HL-60 (cell line): ENCODE measurements around the gene ASB3.

Experiments
- DNase-seq, 2 experiments: peaks; one replicate each; pipeline ENCODE4 v3.0.0-alpha.2; 2010 to 2020; ENCODE audit warnings: low read depth in 1 of 2, low spot score in 1 of 2
- H3K27ac ChIP-seq: fragments of 250-450 bp; sonication (Bioruptor Pico); replicated peaks from 2 replicates; pipeline ENCODE4 v1.5.1; 2020; ENCODE audit warnings: mild to moderate bottlenecking, moderate library complexity
- H3K27me3 ChIP-seq: fragments of 250-450 bp; sonication (Bioruptor Pico); 2 replicates; pipeline ENCODE4 v1.5.1; 2021; ENCODE audit warnings: mild to moderate bottlenecking, moderate library complexity; ENCODE audit not compliant: insufficient read depth, poor library complexity, severe bottlenecking
- H3K4me3 ChIP-seq: replicated peaks from 2 replicates; pipeline ENCODE4 v1.5.1; 2011; ENCODE audit warnings: mild to moderate bottlenecking, control low read depth, low read length; ENCODE audit not compliant: insufficient read depth
- CTCF ChIP-seq: IDR thresholded peaks from one replicate; pipeline ENCODE4 v1.5.1; 2011; ENCODE audit warnings: low read length, control low read depth, inconsistent platforms; ENCODE audit not compliant: insufficient read depth
- GABPA ChIP-seq: IDR thresholded peaks from 2 replicates; pipeline ENCODE4 v1.6.1; 2012; ENCODE audit warnings: low read depth
- POLR2AphosphoS5 ChIP-seq: IDR thresholded peaks from 2 replicates; pipeline ENCODE4 v1.6.1; 2012; ENCODE audit warnings: low read depth
- REST ChIP-seq: IDR thresholded peaks from 2 replicates; pipeline ENCODE4 v1.6.1; 2012; ENCODE audit warnings: low read depth; ENCODE audit not compliant: insufficient replicate concordance
- SPI1 ChIP-seq: IDR thresholded peaks from 2 replicates; pipeline ENCODE4 v1.6.1; 2012; ENCODE audit warnings: low read depth, mild to moderate bottlenecking, borderline replicate concordance

The ASB3 gene

GRCh38 chr2:53632714-53633113 is 154.0 kb downstream of the ASB3 start:
- Histone ChIP-seq H3K27me3 (no peaks in the 10 kb centered on the region), H3K4me3 (no peak overlapping the region), H3K27ac (no peak overlapping the region)
- no peak for TF ChIP-seq SPI1
- no peak for TF ChIP-seq POLR2AphosphoS5
- no peak for TF ChIP-seq CTCF
- TF ChIP-seq REST: no peak
- no peak for TF ChIP-seq GABPA
- DNase-seq: no peak

- TF ChIP-seq POLR2AphosphoS5 (no peak), CTCF (no peak), SPI1 (no peak), REST (no peak), GABPA (no peak)
- no peak overlapping the region for H3K27ac ChIP-seq
- no peak for DNase-seq
- H3K4me3 ChIP-seq: no peak overlapping the region
- H3K27me3 ChIP-seq: no peaks in the 10 kb centered on the region
Observed at GRCh38 chr2:53632126-53632460, 154.7 kb downstream of the ASB3 start.

GRCh38 chr2:53631313-53632125 is 155.2 kb downstream of the ASB3 start:
- TF ChIP-seq REST: no peak
- no peak for TF ChIP-seq CTCF
- no peak for TF ChIP-seq POLR2AphosphoS5
- TF ChIP-seq GABPA: no peak
- no peak for TF ChIP-seq SPI1
- H3K4me3 ChIP-seq: no peak overlapping the region
- H3K27ac ChIP-seq: no peak overlapping the region
- no peaks in the 10 kb centered on the region for H3K27me3 ChIP-seq
- DNase-seq: no peak
